ENCODE results near the gene NPRL2.

The NPRL2 gene

GRCh38 chr3:50356553-50356952 lies 6.0 kb upstream of the NPRL2 start:
- no peaks in the 10 kb centered on the region for H3K27me3 ChIP-seq (ENCODE audit: insufficient read depth, low read length)
- no peak overlapping the region for H3K27ac ChIP-seq (ENCODE audit: low read depth, low read length)
- 86% methylated on average over 5 of the region's 5 CpGs for WGBS
- peak overlapping the region; percentile 78; the same call in 1 of the 2 replicates for H3K4me3 ChIP-seq (ENCODE audit: low read length)
- no peak overlapping the region for H3K9ac ChIP-seq (ENCODE audit: low read depth, low read length)
- no peaks in the 10 kb centered on the region for H3K9me3 ChIP-seq (ENCODE audit: insufficient read depth, low read depth, low read length)
- peaks cover 11% of the 10 kb centered on the region; the same call in 1 of the 2 replicates for H3K4me1 ChIP-seq (ENCODE audit: insufficient read depth, low read length)
- peaks cover 45% of the 10 kb centered on the region for H3K36me3 ChIP-seq (ENCODE audit: insufficient read depth, low read length)

GRCh38 chr3:50355829-50356552 lies 5.4 kb upstream of the NPRL2 start:
- no peak overlapping the region for H3K9ac ChIP-seq (ENCODE audit: low read depth, low read length)
- 86% methylated on average over 5 of the region's 5 CpGs for WGBS
- no peak overlapping the region for H3K4me3 ChIP-seq (ENCODE audit: low read length)
- peaks cover 15% of the 10 kb centered on the region; the same call in 1 of the 2 replicates for H3K4me1 ChIP-seq (ENCODE audit: insufficient read depth, low read length)
- H3K9me3 ChIP-seq (ENCODE audit: insufficient read depth, low read depth, low read length): no peaks in the 10 kb centered on the region
- no peaks in the 10 kb centered on the region for H3K27me3 ChIP-seq (ENCODE audit: insufficient read depth, low read length)
- peaks cover 45% of the 10 kb centered on the region for H3K36me3 ChIP-seq (ENCODE audit: insufficient read depth, low read length)
- no peak overlapping the region for H3K27ac ChIP-seq (ENCODE audit: low read depth, low read length)

DNA sequence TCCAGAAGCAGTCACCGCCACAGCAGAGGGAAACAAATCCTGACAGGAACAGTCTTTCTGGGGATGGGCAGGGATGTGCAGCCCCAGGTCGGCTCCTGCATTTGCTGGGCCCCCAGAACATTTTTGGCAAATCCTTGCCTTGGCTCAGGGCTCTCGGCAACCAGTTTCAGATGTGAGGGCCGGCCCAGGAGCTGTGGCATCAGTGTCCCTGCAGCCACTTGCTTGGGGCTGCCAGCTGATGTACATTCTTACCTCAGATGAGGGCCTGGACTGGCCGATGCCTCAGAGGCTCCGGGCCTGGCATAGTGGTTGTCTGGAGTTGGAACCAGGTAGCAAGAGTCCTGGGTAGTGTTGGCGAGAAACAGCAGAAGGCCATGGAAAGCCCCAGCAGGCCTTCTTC lies 4.3 kb upstream of the NPRL2 start:
- Histone ChIP-seq H3K27me3 (ENCODE audit: insufficient read depth, low read length) (no peaks in the 10 kb centered on the region), H3K9me3 (ENCODE audit: insufficient read depth, low read depth, low read length) (no peaks in the 10 kb centered on the region), H3K27ac (ENCODE audit: low read depth, low read length) (no peak overlapping the region), H3K9ac (ENCODE audit: low read depth, low read length) (no peak overlapping the region), H3K4me1 (ENCODE audit: insufficient read depth, low read length) (peaks cover 13% of the 10 kb centered on the region; the same call in 1 of the 2 replicates), H3K4me3 (ENCODE audit: low read length) (no peak overlapping the region), H3K36me3 (ENCODE audit: insufficient read depth, low read length) (peaks cover 45% of the 10 kb centered on the region)
- 95% methylated on average over 7 of the region's 7 CpGs for WGBS

DNA sequence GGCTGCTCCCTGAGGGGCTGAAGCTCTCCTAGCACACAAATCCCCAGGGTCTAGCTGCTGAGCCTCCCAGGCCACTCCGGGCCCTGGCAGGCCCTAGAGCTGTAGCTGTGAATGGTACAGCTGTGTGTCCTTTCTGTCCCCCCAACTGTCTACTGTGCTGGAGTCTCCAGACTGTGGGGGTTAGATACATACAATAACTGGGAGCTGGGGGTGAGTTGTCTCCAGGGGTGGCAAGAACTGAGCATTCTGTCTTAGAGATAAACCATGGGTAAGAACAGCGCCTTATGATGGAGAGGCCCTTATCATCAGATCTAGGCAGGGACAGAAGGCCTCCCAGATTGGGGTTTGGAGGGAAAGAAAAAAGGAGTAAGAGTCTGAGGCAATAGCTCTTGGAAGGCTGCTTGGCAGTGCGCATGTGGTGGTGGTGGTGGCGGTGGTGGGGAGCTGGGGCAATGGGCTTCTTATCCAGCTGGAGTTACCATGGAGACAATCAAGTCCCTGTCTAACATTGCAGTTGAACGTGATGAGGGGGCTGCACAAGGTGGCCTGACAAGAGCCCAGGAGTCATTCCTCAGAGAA lies 3.7 kb upstream of the NPRL2 start:
- H3K27me3 ChIP-seq (ENCODE audit: insufficient read depth, low read length): no peaks in the 10 kb centered on the region
- no peak overlapping the region for H3K9ac ChIP-seq (ENCODE audit: low read depth, low read length)
- no peak overlapping the region for H3K4me3 ChIP-seq (ENCODE audit: low read length)
- peaks cover 11% of the 10 kb centered on the region; the same call in 1 of the 2 replicates for H3K4me1 ChIP-seq (ENCODE audit: insufficient read depth, low read length)
- H3K36me3 ChIP-seq (ENCODE audit: insufficient read depth, low read length): peaks cover 45% of the 10 kb centered on the region
- H3K27ac ChIP-seq (ENCODE audit: low read depth, low read length): no peak overlapping the region
- WGBS: 94% methylated on average over 5 of the region's 5 CpGs
- H3K9me3 ChIP-seq (ENCODE audit: insufficient read depth, low read depth, low read length): no peaks in the 10 kb centered on the region

GRCh38 chr3:50353245-50354004 lies 2.9 kb upstream of the NPRL2 start:
- peaks cover 50% of the 10 kb centered on the region for H3K36me3 ChIP-seq (ENCODE audit: insufficient read depth, low read length)
- H3K9me3 ChIP-seq (ENCODE audit: insufficient read depth, low read depth, low read length): no peaks in the 10 kb centered on the region
- no peak overlapping the region for H3K4me3 ChIP-seq (ENCODE audit: low read length)
- H3K4me1 ChIP-seq (ENCODE audit: insufficient read depth, low read length): peaks cover 11% of the 10 kb centered on the region; the same call in 1 of the 2 replicates
- H3K27me3 ChIP-seq (ENCODE audit: insufficient read depth, low read length): no peaks in the 10 kb centered on the region
- no peak overlapping the region for H3K27ac ChIP-seq (ENCODE audit: low read depth, low read length)
- WGBS: 95% methylated on average over 12 of the region's 12 CpGs
- H3K9ac ChIP-seq (ENCODE audit: low read depth, low read length): no peak overlapping the region

GRCh38 chr3:50352781-50353180 lies 2.2 kb upstream of the NPRL2 start:
- Histone ChIP-seq H3K4me1 (ENCODE audit: insufficient read depth, low read length) (peaks cover 11% of the 10 kb centered on the region; the same call in 1 of the 2 replicates), H3K9ac (ENCODE audit: low read depth, low read length) (no peak overlapping the region), H3K27me3 (ENCODE audit: insufficient read depth, low read length) (no peaks in the 10 kb centered on the region), H3K9me3 (ENCODE audit: insufficient read depth, low read depth, low read length) (no peaks in the 10 kb centered on the region), H3K36me3 (ENCODE audit: insufficient read depth, low read length) (peaks cover 50% of the 10 kb centered on the region), H3K4me3 (ENCODE audit: low read length) (no peak overlapping the region), H3K27ac (ENCODE audit: low read depth, low read length) (no peak overlapping the region)
- WGBS: 76% methylated on average over 2 of the region's 2 CpGs

- H3K4me3 ChIP-seq (ENCODE audit: low read length): peak overlapping the region; percentile 81
- 73% methylated on average over 11 of the region's 11 CpGs for WGBS
- H3K27me3 ChIP-seq (ENCODE audit: insufficient read depth, low read length): 0 out of 2 replicates have a peak, but pooled peaks cover 3% of the 10 kb centered on the region
- no peak overlapping the region for H3K9ac ChIP-seq (ENCODE audit: low read depth, low read length)
- H3K36me3 ChIP-seq (ENCODE audit: insufficient read depth, low read length): peaks cover 35% of the 10 kb centered on the region
- H3K9me3 ChIP-seq (ENCODE audit: insufficient read depth, low read depth, low read length): no peaks in the 10 kb centered on the region
- no peak overlapping the region for H3K27ac ChIP-seq (ENCODE audit: low read depth, low read length)
- peaks cover 3% of the 10 kb centered on the region; the same call in 1 of the 2 replicates for H3K4me1 ChIP-seq (ENCODE audit: insufficient read depth, low read length)
Observed at GRCh38 chr3:50351323-50351697, 735 bp upstream of the NPRL2 start.

- peak overlapping the region; percentile 14; the same call in 1 of the 2 replicates for H3K9ac ChIP-seq (ENCODE audit: low read depth, low read length)
- no peak overlapping the region for H3K27ac ChIP-seq (ENCODE audit: low read depth, low read length)
- H3K36me3 ChIP-seq (ENCODE audit: insufficient read depth, low read length): peaks cover 24% of the 10 kb centered on the region
Observed at GRCh38 chr3:50350213-50350526, 405 bp downstream of the NPRL2 start.

DNA sequence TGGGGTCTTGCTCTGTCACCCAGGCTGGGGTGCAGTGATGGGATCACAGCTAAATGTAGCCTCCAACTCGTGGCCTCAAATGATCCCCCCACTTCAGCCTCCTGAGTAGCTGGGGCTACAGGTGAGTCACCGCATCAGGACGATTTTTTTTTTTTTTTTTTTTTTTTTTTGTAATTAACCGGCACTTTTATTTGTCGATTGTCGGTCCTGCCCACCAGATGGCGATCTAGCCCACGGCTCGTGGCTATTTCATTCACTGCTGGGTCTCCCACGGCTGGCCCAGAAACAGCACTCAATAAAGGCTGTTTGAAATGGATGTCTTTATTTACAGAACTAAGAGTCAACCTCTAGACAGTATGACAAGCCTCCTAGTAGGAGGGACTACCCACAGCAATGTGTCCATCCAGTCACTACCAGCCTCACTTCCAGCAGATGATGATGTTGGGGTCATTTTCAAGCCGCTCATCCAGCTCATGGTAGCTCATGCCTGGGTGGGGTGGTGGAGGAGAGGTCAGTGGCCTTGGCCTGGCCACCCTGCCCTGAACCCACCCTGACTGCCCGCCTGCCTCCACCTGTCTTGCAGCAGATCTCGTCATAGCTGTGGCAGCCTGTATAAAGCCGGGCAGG lies 3.3 kb downstream of the NPRL2 start:
- H3K9me3 ChIP-seq (ENCODE audit: insufficient read depth, low read depth, low read length): no peaks in the 10 kb centered on the region
- peaks cover 30% of the 10 kb centered on the region for H3K27me3 ChIP-seq (ENCODE audit: insufficient read depth, low read length)
- H3K9ac ChIP-seq (ENCODE audit: low read depth, low read length): no peak overlapping the region
- H3K4me1 ChIP-seq (ENCODE audit: insufficient read depth, low read length): peaks cover 3% of the 10 kb centered on the region; the same call in 1 of the 2 replicates
- H3K27ac ChIP-seq (ENCODE audit: low read depth, low read length): no peak overlapping the region
- no peak overlapping the region for H3K4me3 ChIP-seq (ENCODE audit: low read length)
- peaks cover 7% of the 10 kb centered on the region for H3K36me3 ChIP-seq (ENCODE audit: insufficient read depth, low read length)
- 36% methylated on average over 12 of the region's 14 CpGs for WGBS

More at GRCh38 chr3:50350213-50350526, 405 bp downstream of the NPRL2 start:
- no peaks in the 10 kb centered on the region for H3K9me3 ChIP-seq (ENCODE audit: insufficient read depth, low read depth, low read length)
- H3K4me3 ChIP-seq (ENCODE audit: low read length): peak overlapping the region; percentile 81
- WGBS: 42% methylated on average over 7 of the region's 7 CpGs
- H3K4me1 ChIP-seq (ENCODE audit: insufficient read depth, low read length): peaks cover 3% of the 10 kb centered on the region; the same call in 1 of the 2 replicates
- peaks cover 13% of the 10 kb centered on the region for H3K27me3 ChIP-seq (ENCODE audit: insufficient read depth, low read length)

- peaks cover 7% of the 10 kb centered on the region for H3K36me3 ChIP-seq (ENCODE audit: insufficient read depth, low read length)
- no peaks in the 10 kb centered on the region for H3K4me1 ChIP-seq (ENCODE audit: insufficient read depth, low read length)
- no peak within 1 kb of the TSS for H3K27ac ChIP-seq (ENCODE audit: low read depth, low read length)
- no peak within 1 kb of the TSS; the same call in 1 of the 2 replicates for H3K9ac ChIP-seq (ENCODE audit: low read depth, low read length)
- H3K27me3 ChIP-seq (ENCODE audit: insufficient read depth, low read length): peaks cover 46% of the 10 kb centered on the region
- H3K4me3 ChIP-seq (ENCODE audit: low read length): peak within 1 kb of the TSS; percentile 56
- H3K9me3 ChIP-seq (ENCODE audit: insufficient read depth, low read depth, low read length): no peaks in the 10 kb centered on the region
- WGBS: 11% methylated on average over 45 of the region's 45 CpGs
Observed at GRCh38 chr3:50345586-50346234, 4.9 kb downstream of the NPRL2 start, which contains the start of gene ZMYND10. ZMYND10 (minus strand) TSS chr3:50345732; CDS start chr3:50345579, 153 bp downstream.
